AG04450 (cell line): ENCODE results near the gene PSMB2. TPM values are rescaled to one million over a fixed set of nuclear protein-coding genes. Genes with fewer than 3 reads are reported as not detected.
A peak's percentile ranks its signal among the peaks of the same experiment; 100 is the strongest.

ENCODE experiments used
- CTCF ChIA-PET: fragments of 300-600, 350-600 bp; formaldehyde crosslinking; extraction: SDS; loops from one replicate; lab custom pipeline; 2022; ENCODE audit warnings: antibody characterized with exemption, inconsistent platforms; lab: Charles Lee
- POLR2A ChIA-PET: fragments of 350-600 bp; formaldehyde crosslinking; extraction: SDS; loops from one replicate; lab custom pipeline; 2021; ENCODE audit warnings: antibody characterized with exemption, inconsistent platforms; lab: Yijun Ruan, JAX
- DNase-seq: peaks from one replicate; pipeline ENCODE4 v3.0.0-alpha.2; 2011; ENCODE audit warnings: low read depth, low spot score
- H3K27ac ChIP-seq: one replicate; pipeline ENCODE4 v1.5.1; 2012; ENCODE audit warnings: low read depth, low read length, control low read depth
- H3K27me3 ChIP-seq: one replicate; pipeline ENCODE4 v1.6.0; 2012; ENCODE audit warnings: low read length; ENCODE audit not compliant: control insufficient read depth, insufficient read depth
- H3K4me3 ChIP-seq: 2 replicates; pipeline ENCODE4 v1.5.1; 2011; ENCODE audit warnings: mild to moderate bottlenecking, low read depth, low read length, control low read depth
- H3K9me3 ChIP-seq: 2 replicates; pipeline ENCODE4 v1.5.1; 2012; ENCODE audit warnings: low read length; ENCODE audit not compliant: control insufficient read depth, insufficient read depth
- CTCF ChIP-seq: IDR thresholded peaks from 2 replicates; pipeline ENCODE4 v1.5.1; 2011; ENCODE audit warnings: low read depth, low read length, control low read depth, inconsistent platforms
- polyA plus RNA-seq: library from polyadenylated mRNA; depleted of rRNA; stranded (reverse); fragments of >200 nt; gene quantifications from 2 replicates; pipeline ENCODE4 v1.2.3, GENCODE V29; 2011

The PSMB2 gene
- polyA plus RNA-seq, 1 experiment: 99.1 TPM

DNA sequence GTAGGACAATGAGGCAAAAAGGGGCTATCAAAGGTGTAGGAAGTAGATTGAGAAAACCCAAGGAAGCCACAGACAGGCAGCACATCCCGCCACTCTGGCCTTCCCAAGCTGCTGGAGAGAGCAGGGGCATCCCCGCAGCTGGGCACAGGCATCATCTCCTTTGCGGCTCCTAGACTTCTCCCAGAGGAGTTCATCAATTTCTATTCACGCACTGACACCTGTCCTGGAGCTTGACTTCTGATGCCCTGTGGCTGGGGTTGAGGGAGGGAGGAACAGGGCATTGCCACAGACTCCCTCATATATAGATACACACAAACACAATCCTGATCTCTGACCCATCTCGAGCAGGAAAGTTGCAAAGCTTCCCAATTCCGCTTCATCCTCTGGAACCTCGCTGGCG is 70.1 kb downstream of the PSMB2 start:
- DNase-seq: no peak
- CTCF ChIA-PET: interaction anchor here (0.6 to 4.8 kb wide), 9 partner anchors 14 to 205 kb away, joined by 3 to 109 read pairs (median 8); partner anchors contain the start of gene CLSPN
- Histone ChIP-seq H3K4me3 (no peak overlapping the region), H3K27me3 (peaks cover 40% of the 10 kb centered on the region), H3K9me3 (no peaks in the 10 kb centered on the region; the same call in 1 of the 2 replicates), H3K27ac (no peak overlapping the region)
- TF ChIP-seq CTCF: no peak
- POLR2A ChIA-PET: no interaction called here

DNA sequence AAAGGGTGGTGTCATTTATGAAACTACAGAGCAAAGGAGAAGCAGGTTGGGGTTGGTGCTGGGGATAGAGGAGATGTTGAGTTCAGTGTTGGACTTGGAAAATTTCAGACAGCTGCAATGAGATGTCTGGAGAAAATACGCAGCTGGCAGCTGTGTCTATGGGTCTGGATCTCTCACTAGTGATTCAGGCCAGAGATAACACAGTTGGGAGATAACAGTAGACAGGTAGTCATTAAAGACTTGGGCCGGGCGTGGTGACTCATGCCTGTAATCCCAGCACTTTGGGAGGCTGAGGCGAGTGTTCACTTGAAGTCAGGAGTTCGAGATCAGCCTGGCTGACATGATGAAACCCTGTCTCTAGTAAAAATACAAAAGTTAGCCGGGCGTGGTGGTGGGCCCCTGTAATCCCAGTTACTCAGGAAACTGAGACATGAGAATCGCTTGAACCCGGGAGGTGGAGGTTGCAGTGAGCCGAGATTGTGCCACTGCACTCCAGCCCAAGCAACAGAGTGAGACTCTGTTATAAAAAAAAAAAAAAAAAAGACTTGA is 70.7 kb downstream of the PSMB2 start:
- CTCF ChIA-PET: interaction anchor here (0.5 to 4.8 kb wide), 10 partner anchors 15 to 205 kb away, joined by 3 to 109 read pairs (median 7); partner anchors contain the start of gene CLSPN
- DNase-seq: no peak

DNA sequence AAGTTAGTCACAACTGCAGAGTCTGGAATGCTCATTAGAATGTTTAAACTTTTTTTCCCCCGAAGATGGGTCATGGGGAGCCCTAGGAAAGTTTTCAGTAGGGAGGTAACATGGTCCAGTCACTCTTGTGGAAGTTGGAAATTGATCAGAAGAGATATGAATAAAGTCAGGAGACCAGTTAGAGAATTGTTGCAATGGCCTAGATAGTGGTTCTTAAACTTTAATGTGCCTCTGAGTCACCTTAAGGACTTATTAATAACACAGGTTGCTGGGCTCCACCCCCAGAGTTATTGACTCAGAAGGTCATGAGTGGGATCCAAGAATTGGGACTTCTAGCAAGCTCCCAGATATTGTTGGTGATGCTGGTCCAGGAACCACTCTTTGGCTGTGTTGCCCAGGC is 71.4 kb downstream of the PSMB2 start:
- POLR2A ChIA-PET: no interaction called here
- Histone ChIP-seq H3K9me3 (no peaks in the 10 kb centered on the region; the same call in 1 of the 2 replicates), H3K27me3 (peaks cover 28% of the 10 kb centered on the region), H3K27ac (no peak overlapping the region), H3K4me3 (no peak overlapping the region)
- DNase-seq: no peak
- TF ChIP-seq CTCF: no peak
- CTCF ChIA-PET: interaction anchor here (1.8 to 4.8 kb wide), 4 partner anchors 146 to 206 kb away, joined by 8 to 109 read pairs (median 14); partner anchors contain the start of gene CLSPN

More for the DNA sequence above, 70.7 kb downstream of the PSMB2 start:
- no peak for TF ChIP-seq CTCF
- Histone ChIP-seq H3K27ac (no peak overlapping the region), H3K27me3 (peaks cover 34% of the 10 kb centered on the region), H3K4me3 (no peak overlapping the region), H3K9me3 (no peaks in the 10 kb centered on the region; the same call in 1 of the 2 replicates)
- POLR2A ChIA-PET: no interaction called here

DNA sequence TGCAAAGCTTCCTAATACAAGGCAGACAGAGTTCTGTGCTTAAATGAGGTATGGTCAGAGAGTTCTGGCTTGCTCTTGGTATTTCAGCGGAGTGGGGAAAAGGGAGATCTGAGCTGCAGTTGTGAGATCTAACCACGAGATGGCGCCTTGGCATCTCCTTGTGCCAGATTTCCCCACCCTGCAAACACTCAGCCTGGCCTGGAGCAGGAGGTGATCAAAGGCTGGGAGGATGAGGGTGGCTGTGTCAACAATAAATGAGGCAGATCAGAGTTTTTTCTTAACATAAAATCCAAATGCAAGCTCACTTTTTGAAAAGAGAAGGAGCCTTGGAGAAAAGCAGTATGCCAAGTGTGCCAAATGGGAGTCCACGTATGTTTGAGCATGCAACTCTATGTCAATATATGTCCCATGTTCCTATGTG is 72.3 kb downstream of the PSMB2 start:
- DNase-seq: no peak
- Histone ChIP-seq H3K27me3 (peaks cover 20% of the 10 kb centered on the region), H3K9me3 (no peaks in the 10 kb centered on the region), H3K27ac (no peak overlapping the region), H3K4me3 (no peak overlapping the region)
- ChIA-PET POLR2A (interaction anchor here (1.4 kb wide), 1 partner anchor 147 kb away, joined by 5 read pairs; no protein-coding TSS in a partner anchor), CTCF (interaction anchor here (0.5 to 5.9 kb wide), 46 partner anchors 9 to 354 kb away, joined by 3 to 248 read pairs (median 5); partner anchors contain the start of genes CLSPN, KIAA0319L and NCDN)
- peak; percentile 88 for TF ChIP-seq CTCF
